Mucosa of gallbladder (tissue), 1 donor: ENCODE measurements around the gene KRTAP16-1. TPM values are rescaled to one million over a fixed set of nuclear protein-coding genes. Genes with fewer than 3 reads are reported as not detected.
"Not testable (repeated sequence)": the region's sequence is repeated elsewhere in the genome, so short reads cannot be mapped to it uniquely, and the experiment has no call there.

Source experiments
- DNase-seq: peaks from one replicate; pipeline ENCODE4 v3.0.0-alpha.2; 2020; ENCODE audit warnings: low spot score
- total RNA-seq: library from RNA; stranded (reverse); gene quantifications from one replicate; pipeline ENCODE4 v1.2.1, GENCODE V29; 2021
- donor health status: DM: no; HTN: no; CAD: no.

Gene KRTAP16-1, protein sequence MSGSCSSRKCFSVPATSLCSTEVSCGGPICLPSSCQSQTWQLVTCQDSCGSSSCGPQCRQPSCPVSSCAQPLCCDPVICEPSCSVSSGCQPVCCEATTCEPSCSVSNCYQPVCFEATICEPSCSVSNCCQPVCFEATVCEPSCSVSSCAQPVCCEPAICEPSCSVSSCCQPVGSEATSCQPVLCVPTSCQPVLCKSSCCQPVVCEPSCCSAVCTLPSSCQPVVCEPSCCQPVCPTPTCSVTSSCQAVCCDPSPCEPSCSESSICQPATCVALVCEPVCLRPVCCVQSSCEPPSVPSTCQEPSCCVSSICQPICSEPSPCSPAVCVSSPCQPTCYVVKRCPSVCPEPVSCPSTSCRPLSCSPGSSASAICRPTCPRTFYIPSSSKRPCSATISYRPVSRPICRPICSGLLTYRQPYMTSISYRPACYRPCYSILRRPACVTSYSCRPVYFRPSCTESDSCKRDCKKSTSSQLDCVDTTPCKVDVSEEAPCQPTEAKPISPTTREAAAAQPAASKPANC
- not detected for total RNA-seq

DNA sequence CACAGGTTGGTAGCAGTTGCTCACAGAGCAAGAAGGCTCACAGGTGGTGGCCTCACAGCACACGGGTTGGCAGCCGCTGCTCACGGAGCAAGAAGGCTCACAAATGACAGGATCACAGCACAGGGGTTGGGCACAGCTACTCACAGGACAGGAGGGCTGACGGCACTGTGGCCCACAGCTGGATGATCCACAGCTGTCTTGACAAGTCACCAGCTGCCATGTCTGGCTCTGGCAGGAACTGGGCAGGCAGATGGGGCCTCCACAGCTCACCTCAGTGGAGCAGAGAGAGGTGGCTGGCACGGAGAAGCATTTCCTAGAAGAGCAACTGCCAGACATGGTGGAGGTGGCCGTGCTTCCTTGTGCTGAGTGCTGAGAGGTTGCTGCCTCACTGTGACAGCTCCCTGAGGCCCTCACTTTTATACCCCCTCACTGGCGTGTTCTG lies at the start of gene KRTAP16-1:
TSS of gene KRTAP16-1 (minus strand) at position 392 of the 442 bp plus-strand sequence. CDS start at position 336, 56 bp downstream.
- DNase-seq, result no peak

DNA sequence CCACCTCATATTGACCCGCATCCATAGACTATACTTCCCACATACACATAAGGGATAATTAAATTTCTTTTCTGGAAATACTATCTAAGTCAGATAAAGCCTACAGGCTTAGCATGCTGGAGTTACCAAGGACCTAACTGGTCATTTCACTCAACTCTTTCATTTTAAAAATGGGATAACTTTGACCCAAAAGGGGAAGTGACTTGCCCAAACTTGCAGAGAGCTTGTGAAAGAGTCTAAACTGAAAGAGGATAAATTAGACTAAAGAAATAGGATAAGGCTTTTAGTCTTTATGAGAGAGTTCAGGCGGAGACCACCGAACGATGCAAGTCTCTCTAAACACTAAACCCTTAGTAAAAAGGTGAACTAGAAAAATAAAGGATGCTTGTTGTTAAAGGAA lies 45.4 kb upstream of the KRTAP16-1 start:
- DNase-seq, result no peak

DNA sequence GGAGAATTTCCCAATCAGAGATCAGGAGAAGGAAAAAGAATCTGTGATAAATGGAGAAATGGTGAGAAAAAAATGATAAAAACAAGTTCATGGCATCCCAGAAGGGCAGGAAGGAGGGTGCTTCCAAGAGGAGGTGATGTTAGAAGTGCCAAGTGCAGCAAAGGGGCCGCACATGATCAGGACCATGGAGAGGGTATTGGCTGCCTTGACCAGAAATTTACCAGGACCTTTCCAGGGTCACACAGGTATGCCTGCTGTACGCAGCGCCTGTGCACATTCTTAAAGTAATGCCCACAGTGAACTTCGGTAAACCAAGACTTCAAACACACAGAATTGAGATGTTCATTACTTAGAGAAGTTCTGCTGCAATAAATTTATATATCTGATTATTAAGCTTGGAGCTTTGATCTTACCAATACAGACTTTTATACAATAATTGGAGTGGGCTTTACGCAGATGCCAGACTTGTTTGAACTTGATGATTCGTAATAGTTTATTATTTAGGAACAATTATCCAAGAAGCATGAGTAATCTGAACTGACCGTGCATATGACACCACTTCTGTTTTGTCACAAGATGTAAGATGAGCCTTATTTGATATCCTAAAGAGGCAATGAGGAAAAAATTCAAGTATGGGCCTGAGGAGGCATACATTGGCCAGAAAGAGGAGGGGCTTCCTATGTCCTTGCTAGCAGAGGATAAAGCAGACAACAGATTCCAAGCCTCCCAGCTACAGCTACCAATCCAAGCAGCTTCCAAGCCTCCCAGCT lies 43.7 kb upstream of the KRTAP16-1 start:
- DNase-seq, result no peak

DNA sequence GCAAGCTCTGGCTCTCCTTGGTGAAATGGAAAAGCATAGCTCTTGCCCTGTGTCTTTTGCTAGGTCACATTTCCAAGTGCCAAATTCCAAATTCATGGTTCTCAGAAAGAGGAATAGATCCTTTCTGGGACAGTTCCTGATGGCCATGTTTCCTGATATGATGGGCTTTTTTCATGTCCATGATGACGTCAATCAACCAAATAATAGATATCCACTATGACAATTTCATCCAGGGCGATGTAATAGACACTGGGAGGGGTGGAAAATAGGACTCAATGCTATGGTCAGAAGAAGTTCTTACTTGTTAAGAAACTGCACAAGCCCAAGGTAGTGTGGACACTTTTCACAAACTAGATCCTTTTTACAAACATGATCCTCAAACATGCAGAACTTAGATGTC lies 42.1 kb upstream of the KRTAP16-1 start:
- no peak for DNase-seq

DNA sequence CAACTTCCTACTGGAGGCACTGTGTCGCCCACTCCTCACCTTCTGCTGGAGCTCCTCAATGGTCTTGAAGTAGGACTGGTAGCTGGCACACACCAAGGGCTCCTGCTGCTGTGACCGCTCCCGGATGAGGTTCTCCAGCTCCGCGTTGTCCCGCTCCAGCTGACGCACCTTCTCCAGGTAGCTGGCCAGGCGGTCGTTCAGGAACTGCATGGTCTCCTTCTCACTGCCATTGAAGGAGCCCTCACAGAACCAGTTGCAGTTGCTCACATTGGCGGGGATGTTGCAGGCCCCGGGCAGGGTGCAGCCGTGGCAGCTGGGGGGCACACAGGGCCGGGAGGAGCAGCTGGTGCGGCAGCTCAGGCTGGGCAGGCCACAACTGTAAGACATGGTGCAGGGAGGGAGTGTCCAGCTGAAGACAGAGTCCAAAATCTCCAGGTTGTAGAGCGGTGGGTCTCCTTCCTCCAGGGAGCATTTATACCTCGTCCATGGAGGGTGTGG lies 41.3 kb upstream of the KRTAP16-1 start, which contains the start of gene KRT33A:
TSS of gene KRT33A (minus strand) at position 448 of the 498 bp plus-strand sequence. CDS start at position 387, 61 bp downstream.
- DNase-seq, result not testable (repeated sequence)

DNA sequence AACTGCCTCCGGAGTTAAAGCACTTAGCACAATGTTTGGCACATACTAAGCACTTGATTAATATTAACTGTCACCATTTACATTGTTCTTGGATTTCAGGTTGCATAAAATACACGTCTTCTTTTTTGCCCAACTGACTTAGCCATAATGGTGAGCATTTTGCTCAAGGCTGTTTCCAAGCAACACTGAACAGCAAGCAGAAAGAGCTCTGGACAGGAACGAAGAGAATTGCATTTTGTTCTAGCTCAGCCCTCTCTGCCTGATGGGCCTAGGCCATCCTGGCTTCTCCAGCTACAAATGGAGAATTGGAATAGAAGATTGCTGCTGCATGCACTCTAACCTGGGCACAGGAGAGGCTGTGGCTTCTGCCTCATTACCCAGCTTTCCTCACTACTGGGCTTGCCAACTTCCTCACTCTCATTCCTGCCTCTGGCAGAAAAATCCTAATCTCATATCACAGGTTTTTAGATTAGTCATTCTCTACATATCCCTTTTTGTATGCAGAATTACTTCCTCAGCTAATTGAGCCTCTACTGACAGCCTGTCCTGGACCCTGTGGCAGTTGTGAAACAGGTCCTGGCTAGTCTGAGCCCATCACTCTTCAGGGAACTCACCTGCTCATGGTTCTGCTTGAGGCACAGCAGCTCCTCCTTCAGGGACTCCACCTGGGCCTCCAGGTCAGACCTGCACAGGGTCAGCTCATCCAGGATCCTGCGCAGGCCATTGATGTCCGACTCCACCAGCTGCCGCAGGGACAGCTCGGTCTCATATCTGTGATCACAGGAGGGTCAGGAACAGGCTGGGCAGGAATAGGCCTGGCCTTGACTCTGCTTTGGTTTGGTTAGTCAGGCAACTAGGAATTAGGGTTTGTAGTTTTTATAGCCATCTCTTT lies 39.0 kb upstream of the KRTAP16-1 start:
- DNase-seq, result no peak

DNA sequence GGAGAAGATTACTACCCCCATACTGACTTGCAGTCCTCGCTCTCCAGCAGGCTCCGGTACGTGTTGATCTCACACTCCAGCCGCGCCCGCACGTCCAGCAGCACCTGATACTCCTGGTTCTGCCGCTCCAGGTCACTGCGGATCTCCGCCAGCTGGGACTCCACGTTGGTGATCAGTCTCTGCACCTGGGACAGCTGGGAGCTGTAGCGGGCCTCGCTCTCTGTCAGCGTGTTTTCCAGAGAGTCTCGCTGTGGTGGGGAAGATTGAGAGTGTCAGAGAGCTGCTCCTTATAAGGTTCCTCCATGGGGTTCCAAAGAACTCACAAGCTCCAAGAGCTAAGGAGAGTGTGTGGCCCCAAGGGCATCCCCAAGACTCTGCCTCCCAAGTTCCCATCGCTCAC lies 37.3 kb upstream of the KRTAP16-1 start:
- DNase-seq, result not testable (repeated sequence)

DNA sequence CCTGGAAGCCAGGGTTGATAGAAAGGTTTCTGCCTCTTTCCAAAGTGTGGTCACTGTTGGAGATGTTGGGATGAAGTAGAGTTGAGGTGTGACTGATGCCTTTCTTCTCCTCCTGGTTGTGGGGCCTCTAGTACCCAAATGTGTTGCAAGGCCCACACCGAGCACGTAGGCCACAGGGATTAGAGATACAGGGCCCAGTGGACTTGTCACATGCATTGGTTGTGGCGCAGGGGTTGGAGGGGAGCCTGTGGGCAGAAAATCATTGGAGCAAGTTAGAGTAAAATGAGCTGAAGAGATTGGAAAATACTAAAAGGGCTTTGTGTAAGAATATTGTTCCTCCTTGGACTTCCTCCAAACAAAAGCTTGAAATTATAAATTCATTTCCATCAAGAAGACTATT lies 36.9 kb upstream of the KRTAP16-1 start:
- DNase-seq, result no peak

DNA sequence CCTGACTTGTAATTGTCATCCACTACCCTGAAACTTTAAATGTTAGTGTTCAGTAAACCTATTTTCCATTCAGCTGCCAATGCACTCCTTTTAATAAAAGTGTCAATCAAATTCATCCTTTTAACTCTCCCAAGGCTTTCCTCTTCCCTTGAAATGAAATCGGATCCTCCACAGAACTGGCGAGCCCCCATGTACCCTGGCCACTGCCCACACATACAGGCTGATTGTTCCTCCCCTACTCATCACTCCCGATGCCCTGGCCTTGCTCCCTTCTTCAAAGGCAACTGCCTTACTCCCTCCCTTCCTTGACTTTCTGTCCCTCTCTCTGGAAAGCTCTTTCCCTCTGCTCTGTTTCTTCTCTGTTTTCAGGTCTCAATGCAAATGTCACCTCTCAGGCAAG lies 33.9 kb upstream of the KRTAP16-1 start:
- no peak for DNase-seq

DNA sequence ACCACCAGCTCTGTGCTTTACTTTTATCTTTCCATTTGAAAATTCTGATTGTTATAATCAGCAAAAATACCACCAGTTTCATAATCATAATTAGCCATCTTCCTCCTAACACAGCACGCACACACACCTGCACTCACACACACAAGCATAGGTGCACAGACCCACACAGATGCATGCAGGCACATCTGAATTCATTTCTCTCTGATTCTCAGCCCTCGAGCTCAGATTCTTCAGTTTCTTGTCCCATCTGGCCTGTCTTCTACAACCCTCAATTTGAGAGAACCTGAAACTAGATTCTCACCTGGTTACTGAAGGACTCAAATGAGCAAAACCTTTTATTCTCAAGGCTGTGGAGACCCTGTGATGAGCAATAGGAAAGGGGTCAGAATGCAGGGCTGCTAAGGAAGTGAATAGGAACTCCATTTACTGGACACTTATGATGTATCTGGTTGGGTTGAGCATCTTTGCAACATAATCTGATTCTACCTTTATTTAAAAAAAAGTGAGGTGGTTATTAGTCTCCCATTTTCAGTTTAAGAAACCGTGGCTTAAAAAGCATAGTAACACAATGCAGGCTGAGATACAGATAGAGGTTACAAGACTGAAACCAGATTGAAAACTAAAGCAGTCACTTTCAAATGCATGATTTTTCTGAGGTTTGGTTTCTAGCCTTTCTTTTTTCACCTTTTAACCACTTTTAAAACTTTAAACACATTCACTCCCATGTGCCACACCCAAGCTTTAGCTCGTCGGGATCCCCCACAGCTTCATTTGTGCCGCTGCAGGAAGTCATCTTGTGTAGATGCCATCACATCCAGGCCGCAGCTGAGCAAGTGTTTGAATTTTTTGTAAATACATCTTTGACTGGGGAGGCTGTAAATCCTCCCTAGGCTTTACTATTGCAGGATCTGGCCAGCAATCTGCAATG lies 32.1 kb upstream of the KRTAP16-1 start:
- DNase-seq, result no peak

DNA sequence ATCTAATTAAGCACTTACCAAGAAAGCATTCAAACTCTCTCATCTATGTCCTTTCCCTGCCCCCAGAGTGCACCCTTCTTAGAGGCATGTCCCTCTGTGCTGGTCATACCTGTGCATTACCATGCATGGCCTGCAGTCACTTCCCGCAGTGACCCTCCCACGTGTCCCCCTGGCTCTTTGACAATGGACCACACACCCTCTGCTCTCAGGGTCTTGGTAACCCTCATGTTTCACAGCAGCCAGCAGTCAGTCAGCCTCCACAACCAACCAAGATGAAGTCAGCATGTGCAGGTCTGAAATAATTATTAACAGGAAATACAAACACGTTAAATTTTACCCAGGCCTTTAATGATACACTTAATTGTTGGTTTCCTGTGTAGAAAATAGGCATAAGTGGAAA lies 31.4 kb upstream of the KRTAP16-1 start:
- DNase-seq, result no peak

DNA sequence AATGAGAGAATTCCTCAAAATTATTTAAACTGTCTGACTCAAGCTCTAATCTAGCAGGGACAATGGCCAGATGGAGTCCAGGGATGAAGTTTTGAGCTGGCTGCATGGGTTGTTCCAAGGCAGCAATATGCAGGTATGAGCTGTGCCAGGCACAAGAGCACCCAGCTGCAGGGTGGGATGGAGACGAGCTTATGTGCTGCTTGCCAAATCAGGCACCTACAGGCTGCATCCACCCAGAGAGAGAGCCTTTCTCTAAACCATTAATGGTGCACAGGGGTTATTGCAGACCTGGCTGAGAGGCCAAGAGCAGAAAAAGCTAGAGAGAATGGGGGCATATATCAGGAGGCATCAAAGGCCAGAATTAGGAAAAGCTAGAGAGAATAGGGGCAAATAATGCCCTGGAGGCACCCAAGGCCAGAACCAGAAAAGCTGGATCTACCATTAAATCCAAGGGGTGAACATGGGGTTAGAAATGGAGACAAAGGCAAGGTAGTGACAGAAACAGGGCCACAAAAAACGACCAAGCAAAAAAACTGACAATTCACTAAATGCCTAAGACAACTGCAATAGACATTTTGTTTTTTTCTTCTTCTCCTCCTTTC lies 30.6 kb upstream of the KRTAP16-1 start:
- no peak for DNase-seq

DNA sequence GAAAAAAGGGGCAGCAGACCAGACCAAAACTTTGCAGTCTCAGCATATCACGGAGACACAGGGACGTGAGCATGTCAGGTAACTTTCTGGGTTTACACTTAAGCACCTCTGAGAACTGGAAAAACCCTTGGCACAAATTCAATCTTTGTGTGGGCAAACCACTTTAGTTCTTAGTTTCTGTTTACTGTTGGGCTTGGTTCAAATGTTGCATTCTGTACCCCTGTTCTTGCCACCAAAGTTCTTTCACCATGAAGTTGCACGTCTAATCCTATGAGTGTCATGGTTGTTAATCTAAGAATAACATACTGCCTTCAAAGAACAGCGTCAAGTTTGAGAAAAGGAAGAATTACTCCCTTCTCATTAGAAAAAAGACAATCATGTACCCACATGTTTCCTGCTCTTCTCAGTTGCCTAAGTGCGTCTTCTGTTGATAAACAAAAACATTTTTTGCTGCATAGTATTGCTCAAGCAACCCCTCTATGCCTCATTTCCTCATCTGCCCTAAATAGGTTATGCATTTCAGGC lies 29.9 kb upstream of the KRTAP16-1 start:
- DNase-seq, result no peak

DNA sequence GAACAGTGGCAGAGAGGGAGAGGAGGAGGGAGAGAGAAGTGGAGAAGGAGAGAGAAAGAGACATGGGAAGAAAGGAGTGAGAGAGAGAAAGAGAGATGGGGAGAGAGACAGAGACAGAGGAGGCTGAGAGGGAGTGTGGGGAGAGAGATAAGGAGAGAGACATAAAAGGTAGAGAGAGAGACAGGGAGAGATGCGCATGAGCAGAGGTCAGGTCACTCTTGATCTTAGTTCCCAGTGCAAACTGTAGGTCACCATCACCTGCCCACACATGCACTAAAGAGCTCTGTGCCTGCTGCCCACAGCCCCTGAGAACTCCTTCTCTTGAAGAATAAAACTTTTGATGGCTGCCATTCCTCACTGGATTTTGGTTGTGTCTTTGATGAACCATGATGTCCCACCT lies 26.6 kb upstream of the KRTAP16-1 start:
- no peak for DNase-seq

DNA sequence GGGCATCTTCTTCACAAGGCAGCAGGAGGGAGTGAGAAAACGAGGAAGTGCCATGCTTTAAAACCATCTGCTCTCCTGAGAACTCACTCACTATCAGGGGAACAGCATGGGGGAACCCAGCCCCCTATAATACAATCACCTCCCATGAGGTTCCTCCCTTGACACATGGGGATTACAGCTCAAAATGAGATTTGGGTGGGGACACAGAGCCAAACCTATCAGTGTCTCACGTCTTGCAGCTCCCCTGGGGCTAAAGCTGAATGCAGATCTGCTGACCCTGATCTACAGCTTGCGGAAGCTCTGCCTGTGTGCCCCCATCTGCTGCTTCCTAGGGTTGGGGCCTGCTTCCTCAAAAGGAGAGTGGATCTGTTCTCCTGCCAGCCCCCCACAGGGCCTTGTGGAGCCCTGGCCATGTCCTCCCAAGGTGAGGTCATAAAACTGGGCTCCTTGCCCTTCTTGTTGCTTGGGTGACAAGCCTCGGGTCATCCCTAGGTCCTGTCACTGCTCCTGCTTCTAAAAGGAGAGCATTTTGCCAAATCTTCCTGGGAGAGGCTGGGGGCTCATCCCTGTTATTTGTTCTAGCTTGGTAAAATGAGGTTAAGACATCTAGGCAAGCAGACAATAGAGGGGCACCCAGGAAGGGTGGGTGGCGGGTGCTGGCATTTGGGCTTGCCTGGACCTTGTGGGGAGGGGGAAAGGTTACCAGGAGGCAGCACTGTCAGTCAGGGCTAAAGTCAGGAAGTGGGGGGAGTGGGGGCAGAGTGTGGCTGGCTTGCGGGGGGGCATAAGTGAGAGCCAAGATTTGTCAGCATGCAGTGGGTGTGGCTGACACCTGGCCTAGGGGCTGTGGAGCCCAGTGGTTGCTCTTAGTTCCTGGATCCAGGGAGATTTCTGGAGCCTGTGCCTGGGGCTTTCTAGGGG lies 25.5 kb upstream of the KRTAP16-1 start:
- DNase-seq, result peak; percentile 4

DNA sequence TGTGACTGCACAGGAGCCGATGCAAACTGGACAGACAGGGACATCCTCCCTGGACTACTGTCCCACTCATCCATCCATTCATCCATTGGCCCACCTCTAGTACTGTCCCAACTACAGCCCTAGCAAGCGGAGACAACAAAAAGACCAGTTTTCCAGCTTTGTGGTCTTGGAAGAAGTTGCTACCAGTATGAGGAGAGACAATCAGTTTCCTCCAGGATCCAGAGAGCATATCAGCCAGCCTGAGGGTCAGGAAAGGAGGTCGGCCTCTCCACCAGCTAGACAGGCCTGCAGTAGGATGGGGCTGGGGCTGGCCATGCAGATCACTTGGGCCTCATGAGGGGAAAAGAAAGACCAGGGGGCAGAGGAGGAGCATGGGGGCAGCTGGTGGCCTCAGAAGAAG lies 24.7 kb upstream of the KRTAP16-1 start:
- peak; percentile 3 for DNase-seq

DNA sequence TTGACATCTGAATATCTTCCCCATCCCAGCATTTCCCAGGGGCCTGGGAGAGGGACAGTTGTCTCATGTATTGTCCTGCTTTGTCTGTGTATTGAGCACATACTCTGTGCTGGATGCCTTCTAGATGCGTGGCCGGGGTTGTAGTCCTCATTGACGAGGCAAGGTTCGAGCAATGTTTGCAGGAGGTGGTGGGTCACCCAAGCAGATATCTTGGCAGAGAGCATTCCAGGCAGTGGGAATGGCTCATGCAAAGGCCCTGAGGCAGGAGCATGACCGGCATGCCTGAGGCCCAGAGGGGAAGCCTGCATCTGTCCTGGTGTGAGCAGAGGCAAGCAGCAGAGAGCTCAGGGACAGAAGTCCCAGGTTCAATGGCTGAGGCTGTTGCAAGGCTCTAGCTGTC lies 24.0 kb upstream of the KRTAP16-1 start:
- DNase-seq, result peak; percentile 5

DNA sequence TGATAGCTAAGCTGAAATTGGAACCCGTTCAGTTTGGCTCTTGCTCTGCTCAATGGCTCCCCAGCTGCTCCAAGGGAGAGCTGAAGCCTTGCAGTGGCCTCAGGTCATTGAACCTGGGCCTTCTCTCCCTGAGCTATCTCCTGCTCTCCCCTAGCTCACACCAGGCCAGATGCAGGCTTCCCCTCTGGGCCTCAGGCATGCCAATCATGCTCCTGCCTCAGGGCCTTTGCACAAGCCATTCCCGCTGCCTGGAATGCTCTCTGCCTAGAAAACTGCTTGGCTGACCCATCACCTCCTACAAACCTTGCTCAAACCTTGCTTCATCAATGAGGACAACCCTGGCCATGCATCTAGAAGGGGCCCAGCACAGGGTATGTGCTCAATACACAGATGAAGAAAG lies 23.1 kb upstream of the KRTAP16-1 start:
- DNase-seq, result no peak
